ENCODE measurements around the gene WDR45B. TPM values are rescaled to one million over a fixed set of nuclear protein-coding genes. Genes with fewer than 3 reads are reported as not detected.

Gene WDR45B
- total RNA-seq, 1 donor from 2014 or later, result 75.6 TPM

DNA sequence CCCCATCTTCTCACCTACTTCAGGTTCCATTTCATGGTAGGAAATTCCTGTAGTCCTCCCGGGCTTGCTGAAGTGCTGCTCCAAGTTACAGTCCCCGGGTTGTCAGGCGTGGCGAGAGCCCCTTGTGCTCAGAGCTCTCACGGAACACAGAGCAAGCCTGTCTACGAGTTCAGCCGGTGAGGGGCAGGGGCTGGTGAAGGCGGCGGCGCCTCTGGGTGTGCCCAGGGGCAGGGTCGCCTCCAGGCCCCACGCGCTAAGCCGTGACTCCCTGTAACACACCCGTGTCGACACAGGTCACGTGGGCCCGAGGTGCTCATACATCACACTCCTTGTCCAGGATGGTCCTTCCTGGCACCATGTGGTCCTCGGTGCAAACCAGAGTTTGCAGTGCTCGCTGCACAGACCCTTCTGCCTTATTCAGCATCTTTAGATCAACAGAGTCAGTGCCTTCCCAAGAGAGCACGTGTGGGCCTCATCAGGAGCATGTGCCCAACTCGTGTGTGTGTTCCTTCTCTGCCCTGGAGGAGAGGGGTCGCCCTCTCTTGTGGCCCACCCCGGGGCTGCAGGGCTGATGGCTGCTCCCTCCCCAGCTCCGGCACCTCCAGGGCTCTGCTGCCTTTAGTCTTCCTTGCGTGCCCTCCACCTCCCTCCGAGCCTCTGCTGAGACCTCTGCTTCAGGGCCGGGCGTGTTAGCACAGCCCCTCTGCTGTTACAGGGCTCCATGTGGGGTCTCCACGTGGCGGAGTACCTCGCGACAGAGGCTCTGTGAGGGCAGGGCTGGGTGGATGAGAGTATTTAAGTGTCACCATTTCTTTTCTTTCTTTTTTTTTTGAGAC, 51.2 kb downstream of the WDR45B start:
- Mint-ChIP-seq H3K4me3 (ENCODE audit: unreplicated experiment) (no peak overlapping the region), H3K27ac (ENCODE audit: unreplicated experiment) (no peak overlapping the region), H3K27me3 (ENCODE audit: unreplicated experiment) (no peaks in the 10 kb centered on the region)

GRCh38 chr17:82596296-82596695, 51.9 kb downstream of the WDR45B start:
- no peak overlapping the region for H3K4me3 Mint-ChIP-seq (ENCODE audit: unreplicated experiment)
- H3K27ac Mint-ChIP-seq (ENCODE audit: unreplicated experiment), result no peak overlapping the region
- peaks cover 27% of the 10 kb centered on the region for H3K4me1 Mint-ChIP-seq (ENCODE audit: unreplicated experiment)
- H3K9me3 Mint-ChIP-seq (ENCODE audit: unreplicated experiment), result no peaks in the 10 kb centered on the region
- DNase-seq (ENCODE audit: extremely low spot score, unreplicated experiment), result no peak
- peaks cover 11% of the 10 kb centered on the region for H3K36me3 Mint-ChIP-seq (ENCODE audit: unreplicated experiment)
- no peaks in the 10 kb centered on the region for H3K27me3 Mint-ChIP-seq (ENCODE audit: unreplicated experiment)
- no peak for TF ChIP-seq CTCF (IDR thresholded peaks at IDR 0.05)

More for the DNA sequence above, 51.2 kb downstream of the WDR45B start:
- Mint-ChIP-seq H3K9me3 (ENCODE audit: unreplicated experiment) (no peaks in the 10 kb centered on the region), H3K36me3 (ENCODE audit: unreplicated experiment) (peaks cover 12% of the 10 kb centered on the region), H3K4me1 (ENCODE audit: unreplicated experiment) (peaks cover 27% of the 10 kb centered on the region)
- no peak for DNase-seq (ENCODE audit: extremely low spot score, unreplicated experiment)
- no peak for TF ChIP-seq CTCF (IDR thresholded peaks at IDR 0.05)

GRCh38 chr17:82595893-82596292, 52.4 kb downstream of the WDR45B start:
- Mint-ChIP-seq H3K27ac (ENCODE audit: unreplicated experiment) (no peak overlapping the region), H3K36me3 (ENCODE audit: unreplicated experiment) (peaks cover 11% of the 10 kb centered on the region), H3K4me3 (ENCODE audit: unreplicated experiment) (no peak overlapping the region), H3K27me3 (ENCODE audit: unreplicated experiment) (no peaks in the 10 kb centered on the region), H3K9me3 (ENCODE audit: unreplicated experiment) (no peaks in the 10 kb centered on the region), H3K4me1 (ENCODE audit: unreplicated experiment) (peaks cover 27% of the 10 kb centered on the region)
- TF ChIP-seq CTCF (IDR thresholded peaks at IDR 0.05), result no peak
- no peak for DNase-seq (ENCODE audit: extremely low spot score, unreplicated experiment)

DNA sequence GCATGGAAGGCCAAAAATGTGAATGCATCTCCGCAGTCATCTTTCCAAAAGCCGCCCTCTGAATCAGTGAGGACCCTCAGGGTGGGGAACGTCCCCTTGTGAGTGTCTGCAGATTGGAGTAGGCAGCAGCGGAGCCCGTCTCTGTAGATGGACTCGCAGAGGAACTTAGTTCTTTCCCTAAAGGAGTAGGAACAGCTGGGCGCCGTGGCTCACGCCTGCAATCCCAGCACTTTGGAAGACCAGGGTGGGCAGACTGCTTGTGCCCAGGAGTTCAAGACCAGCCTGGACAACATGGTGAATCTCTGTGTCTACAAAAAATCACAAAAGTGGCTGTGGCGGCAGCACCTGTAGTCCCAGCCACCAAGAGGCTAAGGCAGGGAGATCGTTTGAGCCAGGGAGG, 53.7 kb downstream of the WDR45B start:
- Mint-ChIP-seq H3K36me3 (ENCODE audit: unreplicated experiment) (peaks cover 11% of the 10 kb centered on the region), H3K9me3 (ENCODE audit: unreplicated experiment) (no peaks in the 10 kb centered on the region), H3K27me3 (ENCODE audit: unreplicated experiment) (no peaks in the 10 kb centered on the region), H3K4me1 (ENCODE audit: unreplicated experiment) (peaks cover 27% of the 10 kb centered on the region), H3K27ac (ENCODE audit: unreplicated experiment) (peak overlapping the region; percentile 50), H3K4me3 (ENCODE audit: unreplicated experiment) (peak overlapping the region; percentile 80)
- no peak for TF ChIP-seq CTCF (IDR thresholded peaks at IDR 0.05)
- DNase-seq (ENCODE audit: extremely low spot score, unreplicated experiment), result no peak

DNA sequence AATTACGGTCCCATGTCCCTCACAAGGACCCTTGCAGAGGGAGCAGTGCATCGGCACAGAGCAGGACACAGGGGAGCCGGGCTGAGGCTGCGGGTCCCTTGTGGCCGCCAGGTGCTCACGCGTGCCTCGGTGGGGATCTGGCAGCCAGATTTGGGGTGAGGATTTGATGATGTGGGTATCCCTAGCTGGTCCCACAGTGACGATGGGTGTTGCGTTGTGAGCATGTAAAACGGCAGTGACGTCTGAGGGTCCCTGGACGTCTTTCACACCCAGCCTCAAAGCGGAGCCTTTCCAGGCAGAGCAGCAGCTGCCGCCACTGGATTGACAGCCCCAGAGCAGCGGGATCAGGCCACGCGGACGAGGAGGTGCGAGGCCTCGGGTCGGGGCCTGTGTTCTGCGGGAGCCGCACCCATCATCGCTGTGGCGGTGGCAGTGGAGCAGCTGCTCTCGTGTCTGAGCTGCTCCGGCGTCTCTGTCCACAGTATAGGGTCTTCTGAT, 54.6 kb downstream of the WDR45B start:
- no peaks in the 10 kb centered on the region for H3K27me3 Mint-ChIP-seq (ENCODE audit: unreplicated experiment)
- H3K36me3 Mint-ChIP-seq (ENCODE audit: unreplicated experiment), result peaks cover 11% of the 10 kb centered on the region
- no peak for TF ChIP-seq CTCF (IDR thresholded peaks at IDR 0.05)
- H3K9me3 Mint-ChIP-seq (ENCODE audit: unreplicated experiment), result no peaks in the 10 kb centered on the region
- peak overlapping the region; percentile 80 for H3K4me3 Mint-ChIP-seq (ENCODE audit: unreplicated experiment)
- DNase-seq (ENCODE audit: extremely low spot score, unreplicated experiment), result no peak
- H3K4me1 Mint-ChIP-seq (ENCODE audit: unreplicated experiment), result peaks cover 27% of the 10 kb centered on the region
- H3K27ac Mint-ChIP-seq (ENCODE audit: unreplicated experiment), result peak overlapping the region; percentile 91

Measured in osteocyte (in vitro differentiated cells).